PC-9 (cell line): ENCODE measurements around the gene SMO. TPM values are rescaled to one million over a fixed set of nuclear protein-coding genes. Genes with fewer than 3 reads are reported as not detected.

Experiments
- BruUV-seq: library from RNA; stranded (reverse); fragments of 400-500 nt; replicated peaks from 2 replicates; lab custom pipeline; 2021; lab: Mats Ljungman, UMichigan
- CTCF ChIA-PET: fragments of 300-600 bp; sonication (Branson Sonifier 250); formaldehyde crosslinking; loops from one replicate; lab custom pipeline; 2022; ENCODE audit warnings: antibody characterized with exemption; lab: Charles Lee
- POLR2A ChIA-PET: fragments of 300-600 bp; sonication (Branson Sonifier 250); formaldehyde crosslinking; loops from one replicate; lab custom pipeline; 2022; ENCODE audit warnings: antibody characterized with exemption; ENCODE audit not compliant: unreplicated experiment; lab: Charles Lee
- DNase-seq, 2 experiments: peaks; one replicate each; pipeline versions ENCODE4 v3.0.0 to v3.0.0-alpha.2; 2015 to 2022; ENCODE audit warnings: mixed read lengths in 1 of 2
- H2AFZ ChIP-seq: fragments of 200-600 bp; sonication (generic); 2 replicates; pipeline ENCODE4 v1.8.1; 2017; ENCODE audit warnings: antibody characterized with exemption
- H3F3A ChIP-seq: fragments of 200-600 bp; sonication (generic); 2 replicates; pipeline ENCODE4 v1.8.1; 2017; ENCODE audit warnings: antibody characterized with exemption, mild to moderate bottlenecking, low read depth; ENCODE audit not compliant: insufficient read depth
- H3K27ac ChIP-seq: fragments of 200-600 bp; sonication (generic); 2 replicates; pipeline ENCODE4 v1.6.1; 2016; ENCODE audit warnings: mixed run types
- H3K27me3 ChIP-seq: fragments of 200-600 bp; sonication (generic); 2 replicates; pipeline ENCODE4 v1.6.1; 2016; ENCODE audit warnings: low read depth, mixed run types; ENCODE audit not compliant: insufficient read depth
- H3K36me3 ChIP-seq: fragments of 200-600 bp; sonication (generic); 2 replicates; pipeline ENCODE4 v1.6.1; 2016; ENCODE audit warnings: low read depth, mixed run types
- H3K4me1 ChIP-seq: fragments of 200-600 bp; sonication (generic); replicated peaks from 2 replicates; pipeline ENCODE4 v1.6.1; 2016; ENCODE audit warnings: mixed run types; ENCODE audit not compliant: insufficient read depth
- H3K4me2 ChIP-seq: fragments of 200-600 bp; sonication (generic); 2 replicates; pipeline ENCODE4 v1.6.1; 2017; ENCODE audit warnings: mixed run types
- H3K4me3 ChIP-seq: fragments of 200-600 bp; sonication (generic); 2 replicates; pipeline ENCODE4 v1.6.1; 2016; ENCODE audit warnings: mixed run types
- H3K79me2 ChIP-seq: fragments of 200-600 bp; sonication (generic); 2 replicates; pipeline ENCODE4 v1.6.1; 2017; ENCODE audit warnings: low read depth, mixed run types
- H3K9me2 ChIP-seq: fragments of 200-600 bp; sonication (generic); 2 replicates; pipeline ENCODE4 v1.8.1; 2017; ENCODE audit warnings: mild to moderate bottlenecking; ENCODE audit not compliant: insufficient read depth
- H3K9me3 ChIP-seq: fragments of 200-600 bp; sonication (generic); 2 replicates; pipeline ENCODE4 v1.8.1; 2016; ENCODE audit warnings: low read depth; ENCODE audit not compliant: insufficient read depth
- H4K20me1 ChIP-seq: fragments of 200-600 bp; sonication (generic); 2 replicates; pipeline ENCODE4 v1.8.1; 2017; ENCODE audit not compliant: insufficient read depth
- CTCF ChIP-seq: fragments of 200-600 bp; sonication (generic); conservative IDR thresholded peaks from 2 replicates; pipeline ENCODE4 v1.6.1; 2017; ENCODE audit warnings: mixed run types, antibody characterized with exemption, mild to moderate bottlenecking, moderate library complexity
- EZH2 ChIP-seq: fragments of 200-600 bp; sonication (generic); IDR thresholded peaks from 2 replicates; pipeline ENCODE4 v1.8.0; 2017; ENCODE audit warnings: antibody characterized with exemption, low read depth
- intact Hi-C: fragments of 100-400 bp; cut with micrococcal nuclease; formaldehyde crosslinking; loops from one replicate; pipeline ENCODE4 v1.10.0; 2022; ENCODE audit not compliant: unreplicated experiment
- total RNA-seq: library from RNA; stranded (reverse); gene quantifications from 2 replicates; pipeline ENCODE4 v1.2.3, GENCODE V29; 2021

The SMO gene
- total RNA-seq, 1 experiment from 2014 or later: 1.2 TPM

- no peaks in the 10 kb centered on the region for H3F3A ChIP-seq
- H3K4me3 ChIP-seq: no peak overlapping the region
- no peaks in the 10 kb centered on the region for H4K20me1 ChIP-seq
- POLR2A ChIA-PET: no interaction called here
- TF ChIP-seq EZH2 (no peak), CTCF (no peak)
- H3K27me3 ChIP-seq: no peaks in the 10 kb centered on the region
- H3K79me2 ChIP-seq: no peaks in the 10 kb centered on the region
- H3K36me3 ChIP-seq: no peaks in the 10 kb centered on the region
- BruUV-seq: no TSS peak
- intact Hi-C loops: no loop called here
- DNase-seq: no peak
- no peak overlapping the region for H2AFZ ChIP-seq
- no peak overlapping the region for H3K27ac ChIP-seq
- CTCF ChIA-PET: interaction anchor here (0.8 kb wide), 1 partner anchor 291 kb away, joined by 3 read pairs; no protein-coding TSS in a partner anchor
- H3K9me3 ChIP-seq: no peaks in the 10 kb centered on the region
- H3K4me2 ChIP-seq: no peak overlapping the region
- H3K4me1 ChIP-seq: no peaks in the 10 kb centered on the region
- H3K9me2 ChIP-seq: no peaks in the 10 kb centered on the region
These were observed 68.7 kb downstream of the SMO start for GRCh38 chr7:129257168-129257567.

GRCh38 chr7:129258649-129259389, 70.4 kb downstream of the SMO start:
- Histone ChIP-seq H3K9me3 (no peaks in the 10 kb centered on the region), H3K36me3 (no peaks in the 10 kb centered on the region), H3F3A (no peaks in the 10 kb centered on the region), H3K27ac (no peak overlapping the region), H3K79me2 (no peaks in the 10 kb centered on the region), H3K4me2 (no peak overlapping the region), H4K20me1 (no peaks in the 10 kb centered on the region), H2AFZ (no peak overlapping the region), H3K9me2 (no peaks in the 10 kb centered on the region), H3K4me1 (no peaks in the 10 kb centered on the region), H3K27me3 (no peaks in the 10 kb centered on the region), H3K4me3 (no peak overlapping the region)
- no TSS peak for BruUV-seq
- TF ChIP-seq CTCF (no peak), EZH2 (no peak)
- intact Hi-C loops: no loop called here
- CTCF ChIA-PET: no interaction called here
- no peak for DNase-seq
- POLR2A ChIA-PET: no interaction called here

- CTCF ChIA-PET: no interaction called here
- no TSS peak for BruUV-seq
- intact Hi-C loops: no loop called here
These were observed 73.9 kb downstream of the SMO start for GRCh38 chr7:129262324-129262723.

More at GRCh38 chr7:129262324-129262723, 73.9 kb downstream of the SMO start:
- no peak overlapping the region for H3K4me3 ChIP-seq
- DNase-seq: no peak
- no peaks in the 10 kb centered on the region for H3K36me3 ChIP-seq
- no peaks in the 10 kb centered on the region for H3K27me3 ChIP-seq
- TF ChIP-seq CTCF (no peak), EZH2 (no peak)
- H3K4me2 ChIP-seq: no peak overlapping the region
- no peaks in the 10 kb centered on the region for H3K79me2 ChIP-seq
- POLR2A ChIA-PET: no interaction called here
- no peaks in the 10 kb centered on the region for H3K9me2 ChIP-seq
- no peaks in the 10 kb centered on the region for H4K20me1 ChIP-seq
- no peaks in the 10 kb centered on the region for H3K9me3 ChIP-seq
- H3K27ac ChIP-seq: no peak overlapping the region
- peaks cover 19% of the 10 kb centered on the region for H3K4me1 ChIP-seq
- peaks cover 9% of the 10 kb centered on the region for H3F3A ChIP-seq
- no peak overlapping the region for H2AFZ ChIP-seq

Other genes with a start within 250 kb of the SMO start
- 56.6 and 59.2 TPM in 2 replicates for gene TNPO3, start 133.5 kb upstream of the SMO start, total RNA-seq
- gene TSPAN33, start 43.9 kb upstream of the SMO start, total RNA-seq: 5.8 and 9.6 TPM in 2 replicates
- gene AHCYL2, start 36.4 kb downstream of the SMO start, total RNA-seq: 15.7 and 16.2 TPM in 2 replicates
- gene STRIP2, start 245.8 kb downstream of the SMO start, total RNA-seq: 6.4 and 9.5 TPM in 2 replicates